Stimulated activated CD4-positive, alpha-beta T cell treated with anti-CD3 and anti-CD28 coated beads, Interleukin-2, amount 100 ng/mL, for 4 hours (primary cell): Measurements from ENCODE around the gene FILIP1L.

Experiments
- DNase-seq: peaks from one replicate; pipeline ENCODE4 v3.0.0-alpha.2; 2020; ENCODE audit warnings: low read depth

FILIP1L gene

DNA sequence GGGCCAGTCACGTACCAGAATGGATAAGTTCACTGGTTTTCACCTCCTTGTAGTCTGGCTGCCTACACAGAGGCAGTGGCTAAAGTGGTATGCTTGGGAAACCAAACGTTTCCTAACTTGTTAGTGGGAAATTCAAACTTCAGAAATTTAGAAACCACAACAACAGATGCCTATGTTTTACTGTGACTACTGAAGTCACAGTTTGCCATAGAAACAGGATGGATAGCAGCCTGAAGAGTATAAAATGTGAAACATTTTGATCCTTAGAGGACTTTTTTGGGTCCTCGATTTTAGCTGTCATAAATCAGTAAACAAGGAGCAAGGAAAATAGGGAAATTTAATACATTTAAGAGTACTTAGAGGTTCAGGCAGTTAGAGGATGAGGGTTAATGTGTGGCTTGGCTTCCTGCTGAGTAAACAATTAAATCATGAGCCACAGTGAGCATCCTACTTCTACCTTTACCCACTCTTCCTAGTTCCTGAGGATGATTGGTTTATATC, 248.0 kb downstream of the FILIP1L start:
- no peak for DNase-seq

DNA sequence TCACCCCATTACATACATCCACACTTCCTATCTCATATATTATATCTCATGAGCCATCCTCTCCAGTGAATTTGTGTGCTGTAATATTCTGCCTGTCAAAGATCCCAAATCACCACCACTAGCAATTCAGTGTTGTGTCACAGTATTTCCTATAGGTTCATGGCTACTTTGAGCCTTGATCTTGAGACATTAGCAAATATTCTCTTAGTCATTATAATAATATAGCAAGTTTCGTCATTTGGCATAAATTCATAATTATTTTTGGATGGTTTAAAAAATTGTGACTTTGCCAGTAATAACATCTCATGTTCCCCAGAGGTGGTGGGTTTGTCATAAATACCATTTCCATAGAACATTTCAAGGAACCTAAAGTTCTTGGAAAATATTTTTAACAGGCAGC, 249.0 kb downstream of the FILIP1L start:
- DNase-seq = no peak

DNA sequence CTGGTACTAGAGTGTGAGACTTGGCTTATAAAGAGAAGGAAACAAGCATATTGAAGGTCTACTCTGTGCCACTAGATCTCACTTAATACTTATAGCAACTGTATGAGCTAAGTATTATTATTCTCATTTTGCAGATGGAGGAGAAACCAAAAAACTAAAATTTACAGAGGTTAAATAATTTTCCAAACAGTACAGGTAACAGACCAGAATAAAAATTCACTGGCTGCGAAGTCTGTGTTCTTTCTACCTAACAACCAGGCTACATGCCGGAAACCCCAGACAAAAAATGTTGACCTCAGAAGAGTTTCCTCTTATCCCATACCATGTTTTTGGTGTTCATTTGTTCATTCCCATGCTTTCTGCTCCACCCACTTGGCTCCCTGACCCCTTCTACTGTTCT, 250.0 kb downstream of the FILIP1L start:
- no peak for DNase-seq

DNA sequence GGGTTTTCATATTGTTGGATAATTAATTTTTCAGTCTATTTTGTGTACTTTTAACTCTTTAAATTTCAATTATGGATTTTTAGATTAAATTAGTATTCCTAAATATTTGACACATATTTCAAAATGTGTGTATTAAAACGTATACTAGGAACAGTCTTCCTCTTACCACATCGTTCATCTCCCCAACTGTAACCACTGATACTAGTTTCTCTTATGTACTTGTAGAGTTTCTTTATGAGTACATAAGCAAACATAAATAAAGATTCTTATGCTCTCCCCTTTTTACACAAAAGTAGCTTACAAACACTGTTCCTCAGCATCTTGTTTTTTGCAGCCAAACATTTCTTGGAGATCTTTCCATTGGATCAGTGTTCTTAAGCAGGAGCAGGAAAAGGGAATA, 250.7 kb downstream of the FILIP1L start:
- DNase-seq = no peak

DNA sequence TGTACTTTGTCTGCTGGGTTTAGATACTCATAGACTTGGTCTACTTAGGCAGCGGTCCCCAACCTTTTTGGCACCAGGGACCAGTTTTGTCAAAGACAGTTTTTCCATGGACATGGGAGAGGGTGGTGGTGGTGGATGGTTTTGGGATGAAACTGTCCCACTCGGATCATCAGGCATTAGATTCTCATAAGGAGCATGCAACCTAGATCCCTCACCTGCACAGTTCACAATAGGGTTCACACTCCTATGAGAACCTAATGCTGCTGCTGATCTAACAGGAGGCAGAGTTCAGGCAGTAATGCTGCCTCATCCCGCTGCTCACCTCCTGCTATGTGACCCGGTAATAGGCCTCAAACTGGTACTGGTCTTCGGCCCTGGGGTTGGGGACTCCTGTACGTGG, 251.3 kb downstream of the FILIP1L start:
- no peak for DNase-seq

DNA sequence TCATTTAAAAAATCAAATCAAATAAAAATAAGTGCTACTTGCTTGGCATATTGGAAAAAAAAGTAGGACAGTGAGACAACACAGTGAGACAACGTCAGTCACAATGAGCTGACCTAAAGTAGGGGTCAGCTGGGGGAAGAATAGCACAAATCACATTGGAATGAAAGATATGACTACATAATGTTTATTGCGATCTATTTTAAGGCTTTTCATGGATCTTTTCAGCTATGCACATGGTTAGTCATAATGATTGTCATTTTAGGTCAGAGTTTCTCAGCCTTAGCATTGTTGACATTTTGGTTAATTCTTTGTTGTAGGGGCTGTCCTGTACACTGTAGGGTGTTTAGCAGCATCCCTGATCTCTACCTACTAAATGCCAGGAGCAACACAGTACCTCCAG, 252.1 kb downstream of the FILIP1L start:
- no peak for DNase-seq

DNA sequence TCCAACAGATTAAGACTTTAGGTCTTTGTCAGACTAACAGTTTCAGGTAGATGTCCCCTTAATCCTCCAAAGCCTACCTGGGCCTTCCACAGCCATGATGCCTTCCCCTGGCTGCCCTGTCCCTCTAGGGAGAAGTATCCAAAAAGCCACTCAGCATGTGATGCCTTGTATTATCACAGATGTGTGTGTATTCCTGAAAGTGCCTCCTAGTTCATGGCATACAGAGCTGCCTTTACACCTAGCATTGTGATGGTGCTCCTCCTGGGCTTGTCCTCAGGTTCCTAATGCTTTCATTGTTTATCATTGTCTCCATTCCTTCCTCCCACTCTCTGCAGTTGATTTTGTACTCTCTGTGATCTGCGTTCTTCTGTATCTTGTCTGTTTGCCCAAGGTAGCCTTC, 253.1 kb downstream of the FILIP1L start:
- DNase-seq = no peak

DNA sequence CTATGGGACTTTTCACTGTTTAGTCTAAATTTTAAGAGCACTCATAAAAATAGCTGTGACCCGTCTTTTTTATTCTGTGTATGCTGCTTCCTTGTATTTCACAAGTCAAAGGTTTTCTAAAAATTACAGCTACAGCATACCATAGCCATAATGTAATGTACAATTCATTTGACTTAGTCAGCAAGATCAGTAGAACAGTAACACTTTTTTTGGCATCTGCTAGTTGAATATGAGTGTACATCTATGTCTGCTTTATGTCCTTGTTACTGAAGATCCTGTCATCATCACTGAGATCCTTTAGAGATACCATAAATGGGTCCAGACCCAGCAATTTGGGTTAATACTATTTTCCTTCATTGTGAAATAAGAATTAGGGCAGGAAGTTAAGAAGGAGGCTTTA, 254.5 kb downstream of the FILIP1L start:
- no peak for DNase-seq

DNA sequence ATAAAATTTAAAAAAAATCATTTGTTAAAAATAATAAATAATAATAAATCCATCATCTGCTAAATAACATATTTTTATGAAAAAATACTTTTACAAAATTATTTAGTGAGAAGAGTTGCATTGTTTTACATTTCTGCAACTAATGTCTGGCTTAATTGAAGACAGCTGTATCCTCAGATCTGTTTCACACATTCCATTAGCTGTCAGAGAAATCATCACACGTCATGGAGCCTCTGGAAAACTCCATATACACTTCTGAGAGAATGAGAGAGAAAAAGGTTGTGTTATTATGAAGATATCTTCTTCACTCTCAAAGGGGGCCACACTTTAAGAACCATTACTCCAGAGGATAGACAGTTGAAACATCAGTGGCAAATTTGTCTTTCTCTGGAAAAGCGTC, 255.8 kb downstream of the FILIP1L start:
- no peak for DNase-seq

DNA sequence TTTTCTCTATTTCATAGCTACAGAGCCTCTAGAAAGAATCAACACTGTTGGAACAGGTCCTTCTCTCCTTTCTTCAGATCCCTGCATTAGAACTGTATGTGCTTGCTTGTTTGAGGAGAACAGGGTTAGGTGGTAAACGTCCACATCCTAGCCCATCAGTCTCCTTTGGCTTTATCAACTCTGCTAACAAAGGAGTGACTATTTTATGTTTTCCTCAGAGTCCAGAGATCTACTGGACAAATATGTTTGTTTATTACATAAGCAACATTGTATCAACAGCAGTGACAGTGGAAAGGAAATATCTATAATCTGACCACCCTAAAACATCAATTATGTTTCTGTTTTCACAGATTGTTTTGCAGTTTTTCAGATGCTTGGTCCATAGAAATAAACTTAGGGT, 257.0 kb downstream of the FILIP1L start:
- no peak for DNase-seq

DNA sequence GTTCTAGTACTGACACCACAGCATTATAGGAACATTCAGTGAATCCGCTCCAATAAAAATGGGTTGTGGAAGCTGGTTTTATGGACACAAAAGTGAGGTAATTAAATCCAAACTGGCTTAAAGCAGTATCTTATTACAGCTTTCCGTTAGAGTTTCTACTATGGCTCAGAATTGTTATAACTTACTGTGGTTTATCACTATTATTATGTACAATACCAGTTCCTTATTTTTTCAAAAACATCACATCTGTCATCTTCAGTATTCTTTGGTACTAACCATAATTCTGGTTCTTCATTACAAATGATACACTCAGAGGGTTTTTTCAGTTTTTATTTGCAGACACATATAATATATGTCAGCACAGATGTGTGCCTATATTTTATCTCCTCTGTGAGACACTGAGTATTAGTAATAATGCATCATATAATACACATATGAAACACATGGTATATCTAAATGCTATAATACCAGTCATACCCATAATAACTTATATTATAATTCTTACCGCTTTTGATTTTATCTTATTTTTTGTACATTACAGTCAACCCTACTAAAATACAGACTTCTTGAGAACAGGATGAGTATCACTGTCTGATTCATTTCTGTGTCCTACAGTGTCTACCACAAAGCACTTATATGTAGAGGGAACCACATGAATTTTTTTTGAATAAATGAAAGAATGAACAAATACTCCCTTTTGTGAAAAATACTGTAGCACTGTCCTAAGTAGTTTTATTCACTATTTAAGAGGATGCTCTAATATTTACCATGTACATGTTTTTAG, 257.7 kb downstream of the FILIP1L start:
- no peak for DNase-seq

DNA sequence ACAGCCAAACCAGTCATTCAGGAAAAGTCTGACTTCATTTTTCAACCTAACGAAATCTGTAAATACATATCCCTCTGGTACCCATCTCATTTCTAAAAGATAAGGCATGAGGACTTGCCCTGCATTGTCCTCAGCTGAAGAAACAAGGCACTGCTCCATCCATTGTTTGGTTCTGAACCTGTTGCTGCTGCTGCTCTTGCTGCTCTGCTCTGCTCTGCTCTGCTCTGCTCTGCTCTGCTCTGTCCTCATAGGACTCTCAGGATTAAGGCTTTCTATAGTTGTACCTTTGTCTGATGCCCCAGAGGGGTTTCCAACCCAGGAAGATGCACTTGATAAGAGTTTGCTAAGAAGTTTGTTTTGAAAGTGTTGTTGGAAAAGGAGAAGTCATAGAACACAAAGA, 258.4 kb downstream of the FILIP1L start:
- DNase-seq = no peak

DNA sequence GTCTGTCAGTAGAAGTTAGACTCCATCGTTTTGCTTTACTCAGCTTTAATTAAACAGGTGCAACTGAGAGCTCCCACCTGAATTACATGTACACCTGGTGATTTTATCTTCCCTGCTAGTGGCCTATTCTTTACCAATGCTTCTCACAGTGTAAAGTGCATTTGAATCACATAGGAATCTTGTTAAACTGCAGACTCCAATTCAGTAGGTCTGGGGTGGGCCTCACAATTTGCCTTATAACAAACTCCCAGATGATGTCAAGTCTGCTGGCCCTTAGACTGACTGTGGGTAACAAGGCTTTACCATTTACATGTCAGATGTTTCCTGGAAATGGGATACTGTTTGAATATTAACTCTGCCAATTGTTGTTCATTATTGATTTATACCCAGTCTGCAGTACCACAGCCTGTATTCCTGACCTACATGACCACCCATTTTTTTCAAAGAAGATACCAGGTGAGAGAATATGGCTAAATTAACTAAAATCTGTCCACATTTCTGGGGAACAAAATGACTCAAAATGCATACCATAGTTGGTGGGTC, 259.5 kb downstream of the FILIP1L start:
- no peak for DNase-seq

DNA sequence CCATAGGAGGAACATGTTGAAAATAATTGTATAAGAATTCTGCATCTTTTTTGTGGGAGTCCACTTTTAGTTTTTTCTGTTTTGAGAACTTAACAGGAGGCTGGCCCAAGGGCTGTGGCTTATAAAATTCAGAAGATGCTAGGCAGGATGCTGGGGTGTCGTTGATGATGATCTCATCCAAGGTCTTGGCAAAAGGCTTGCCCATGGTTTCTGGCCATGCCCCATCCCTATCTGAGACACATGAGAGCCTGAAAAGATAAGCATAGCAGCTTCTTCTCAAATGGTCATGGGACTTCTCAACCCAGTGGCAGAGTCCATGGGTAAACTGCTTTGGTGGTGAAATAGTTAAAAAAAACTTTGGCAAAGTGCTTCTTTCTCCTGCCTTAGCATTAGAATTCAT, 261.4 kb downstream of the FILIP1L start:
- no peak for DNase-seq

DNA sequence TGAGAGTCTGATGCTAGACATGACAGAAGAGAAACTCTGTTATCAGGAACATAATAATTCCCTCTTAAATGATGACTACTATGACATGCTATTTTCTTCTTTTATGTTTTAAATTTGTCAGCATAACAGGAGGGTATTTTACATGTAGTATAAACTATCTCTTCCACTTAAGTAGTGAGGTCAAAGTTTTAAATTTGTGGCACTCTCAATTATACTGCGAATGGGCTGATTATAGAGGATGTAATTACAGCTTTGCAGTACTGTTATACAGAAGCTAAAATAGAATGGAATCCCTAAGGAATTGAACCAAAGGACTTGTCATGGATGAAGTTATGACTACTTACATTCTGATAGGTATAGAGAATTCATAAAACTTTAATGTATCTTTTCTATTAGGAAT, 262.3 kb downstream of the FILIP1L start:
- no peak for DNase-seq

DNA sequence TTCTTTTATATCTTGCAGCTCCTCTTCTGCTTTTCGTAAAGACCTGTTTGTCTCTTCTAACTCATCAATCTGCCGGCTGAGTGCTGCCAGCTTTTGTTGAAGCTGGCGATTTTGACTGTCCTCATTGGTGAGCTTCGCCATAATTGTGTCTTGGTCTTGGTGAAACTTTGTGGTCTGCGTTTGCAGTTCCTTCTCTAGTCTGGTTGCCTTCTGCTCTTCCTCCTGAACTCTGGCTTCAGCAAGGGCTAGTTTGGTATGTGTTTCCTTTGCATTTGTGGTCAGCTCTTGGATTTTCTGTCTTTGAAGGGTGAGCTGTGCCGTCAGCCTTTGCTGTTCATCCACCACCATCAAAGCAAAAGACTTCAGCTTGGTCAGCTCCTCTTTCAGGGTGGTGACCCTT, 263.7 kb downstream of the FILIP1L start:
- no peak for DNase-seq

DNA sequence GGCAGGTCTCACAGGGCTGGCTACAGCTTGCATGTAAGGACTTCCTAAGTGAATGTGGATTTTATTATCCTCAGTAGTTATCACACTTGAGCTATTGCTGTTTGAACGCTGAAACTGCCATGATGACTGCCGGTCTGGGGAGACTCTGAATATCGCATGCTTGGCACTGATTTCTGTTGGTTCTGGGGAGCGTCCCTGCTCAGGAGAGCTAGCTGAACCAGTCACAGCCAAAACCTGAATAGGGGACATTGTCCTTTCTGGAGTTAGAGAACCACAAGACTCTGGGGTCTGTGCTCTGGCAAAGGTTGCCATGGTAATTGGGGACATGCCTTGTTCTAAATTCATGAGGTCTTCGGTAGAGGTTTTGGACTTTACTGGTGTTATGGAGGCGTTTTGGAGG, 265.9 kb downstream of the FILIP1L start:
- DNase-seq = no peak

DNA sequence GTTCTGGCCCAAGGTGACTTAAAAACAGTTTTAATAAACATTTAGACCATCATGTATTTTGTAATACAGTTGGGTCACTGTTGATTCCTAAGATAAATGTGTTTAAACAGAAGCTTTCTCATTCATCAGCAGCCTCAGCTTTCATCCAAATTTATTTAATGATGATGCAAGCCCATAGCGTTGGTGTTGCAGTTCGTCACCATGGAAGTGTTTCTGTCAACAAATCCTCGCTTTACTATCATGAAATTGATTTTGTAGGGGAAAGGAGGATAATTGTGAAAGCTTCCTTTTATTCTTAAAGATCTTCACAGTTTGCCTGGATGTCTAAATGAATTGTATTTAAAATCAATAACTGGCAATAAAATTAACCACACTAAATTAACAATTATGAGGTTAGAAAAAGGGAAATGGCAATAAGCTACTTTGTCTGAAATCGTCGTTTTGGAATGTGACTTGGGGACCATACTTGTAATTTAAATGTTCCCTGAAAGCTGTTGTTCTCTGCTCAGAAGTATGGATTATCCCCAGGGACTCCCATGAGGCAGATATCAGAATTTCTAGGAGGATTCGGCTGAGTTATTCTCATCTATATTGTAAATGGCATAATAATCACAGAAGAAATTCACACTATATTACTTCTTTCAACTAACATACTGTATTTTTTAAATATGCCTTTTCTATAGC, 267.7 kb downstream of the FILIP1L start:
- no peak for DNase-seq

DNA sequence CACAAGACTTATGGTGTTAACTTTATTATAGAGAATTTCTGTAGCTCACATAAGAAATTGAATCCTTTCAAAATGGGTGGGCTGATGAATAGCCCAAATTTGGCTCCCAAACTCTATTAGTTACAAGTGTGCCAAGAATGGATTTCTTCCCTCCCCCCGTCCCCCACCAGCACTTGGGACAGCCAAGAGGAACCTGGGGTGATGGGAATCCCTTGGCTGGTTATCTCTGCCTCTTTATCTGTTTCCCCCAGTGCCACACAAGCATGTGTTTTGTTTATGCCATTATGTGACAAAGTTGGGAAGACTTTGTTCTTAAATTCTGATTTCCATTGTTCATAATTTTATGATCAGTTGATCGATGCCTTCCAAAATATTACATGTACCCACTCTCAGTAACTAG, 268.3 kb downstream of the FILIP1L start:
- DNase-seq = no peak

DNA sequence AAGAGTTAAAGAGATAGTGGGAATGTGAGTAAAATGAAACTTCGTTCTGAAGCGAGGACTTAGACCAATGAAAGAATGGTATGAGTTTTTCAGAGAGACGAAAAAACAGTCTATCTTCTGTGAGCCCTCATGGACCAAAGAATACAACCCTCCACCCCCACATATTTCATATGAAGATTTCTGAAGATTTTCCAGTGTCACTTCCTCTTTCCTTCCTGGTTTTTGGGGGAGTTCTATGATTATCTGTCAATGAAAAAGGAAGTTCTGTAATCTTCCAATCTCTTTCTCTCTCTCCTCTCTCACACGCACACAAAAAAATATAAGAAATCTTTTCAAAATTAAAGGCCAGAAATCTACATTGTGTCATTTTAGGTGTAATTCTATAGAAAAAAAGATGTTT, 269.0 kb downstream of the FILIP1L start:
- no peak for DNase-seq

DNA sequence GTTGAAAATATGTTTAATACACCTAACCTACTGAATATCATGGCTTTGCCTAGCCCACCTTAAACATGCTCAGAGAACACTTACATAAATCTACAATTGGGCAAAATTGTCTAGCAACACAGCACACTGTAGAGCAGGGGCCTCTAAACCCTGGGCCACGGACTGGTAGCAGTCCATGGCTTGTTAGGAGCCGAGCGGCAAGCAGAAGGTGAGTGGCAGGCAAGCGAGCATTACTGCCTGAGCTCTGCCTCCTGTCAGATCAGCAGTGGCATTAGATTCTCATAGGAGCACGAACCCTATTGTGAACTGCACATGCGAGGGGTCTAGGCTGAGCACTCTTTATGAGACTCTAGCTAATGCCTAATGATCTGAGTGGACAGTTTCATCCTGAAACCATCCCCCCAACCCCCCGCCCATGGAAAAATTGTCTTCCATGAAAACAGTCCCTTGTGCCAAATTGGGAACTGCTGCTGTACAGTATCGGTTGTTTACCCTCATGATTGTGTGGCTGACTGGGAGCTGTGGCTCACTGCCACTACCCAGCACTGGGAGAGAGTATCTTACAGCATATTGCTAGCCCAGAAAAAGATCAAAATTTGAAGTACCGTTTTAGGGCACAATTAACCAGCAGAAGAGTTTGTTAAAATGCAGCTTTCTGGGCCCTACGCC, 270.6 kb downstream of the FILIP1L start:
- DNase-seq = no peak

DNA sequence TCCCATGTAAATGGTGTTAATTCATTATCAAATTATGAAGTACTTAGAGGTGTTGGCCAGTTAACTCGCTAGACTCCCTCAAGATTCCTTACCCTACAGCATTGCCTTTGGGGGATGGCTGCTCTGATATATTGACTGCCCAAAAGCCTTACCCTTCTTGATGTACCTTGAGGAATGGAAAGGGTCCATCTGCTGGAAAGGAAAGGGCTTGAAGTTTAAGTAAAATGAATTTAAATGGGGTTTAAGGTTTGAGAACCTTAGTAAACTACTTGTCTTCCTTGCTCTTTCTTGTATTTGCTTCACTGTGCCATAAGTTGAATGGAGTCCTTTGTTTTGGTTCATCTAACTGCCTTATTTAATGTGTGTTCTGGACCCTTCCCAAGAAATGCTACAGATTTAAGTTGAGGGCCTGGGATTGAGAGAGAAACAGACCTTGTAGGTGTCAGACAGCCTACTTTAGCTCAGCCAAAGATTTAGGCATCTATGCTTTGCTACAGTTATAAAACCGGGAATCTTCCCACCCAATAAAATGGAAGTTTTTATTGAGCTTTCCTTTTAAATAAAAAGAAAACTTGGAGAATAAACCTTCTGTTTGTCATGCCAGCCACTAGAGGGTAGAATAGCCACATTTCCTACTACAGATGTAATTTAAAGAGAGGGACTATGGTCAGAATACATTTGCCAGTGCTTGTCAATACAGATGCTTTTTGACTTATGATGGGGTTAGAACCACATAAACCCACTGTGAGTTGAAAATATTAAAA, 271.3 kb downstream of the FILIP1L start:
- no peak for DNase-seq
